Ishikawa (cell line): Measurements from ENCODE around the gene SH3RF3.

Experiments
- TF ChIP-seq, protein P1 (sequence below): IDR thresholded peaks from 2 replicates; pipeline ENCODE4 v1.6.1; 2012
- TF ChIP-seq, protein P2 (sequence below): IDR thresholded peaks from 2 replicates; pipeline ENCODE4 v1.6.1; 2012; ENCODE audit warnings: low read depth, mild to moderate bottlenecking

GRCh38 chr2:109109342-109109741, 19.7 kb upstream of the SH3RF3 start:
- TF ChIP-seq, protein P1, sequence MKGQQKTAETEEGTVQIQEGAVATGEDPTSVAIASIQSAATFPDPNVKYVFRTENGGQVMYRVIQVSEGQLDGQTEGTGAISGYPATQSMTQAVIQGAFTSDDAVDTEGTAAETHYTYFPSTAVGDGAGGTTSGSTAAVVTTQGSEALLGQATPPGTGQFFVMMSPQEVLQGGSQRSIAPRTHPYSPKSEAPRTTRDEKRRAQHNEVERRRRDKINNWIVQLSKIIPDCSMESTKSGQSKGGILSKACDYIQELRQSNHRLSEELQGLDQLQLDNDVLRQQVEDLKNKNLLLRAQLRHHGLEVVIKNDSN = no peak
- TF ChIP-seq, protein P2, sequence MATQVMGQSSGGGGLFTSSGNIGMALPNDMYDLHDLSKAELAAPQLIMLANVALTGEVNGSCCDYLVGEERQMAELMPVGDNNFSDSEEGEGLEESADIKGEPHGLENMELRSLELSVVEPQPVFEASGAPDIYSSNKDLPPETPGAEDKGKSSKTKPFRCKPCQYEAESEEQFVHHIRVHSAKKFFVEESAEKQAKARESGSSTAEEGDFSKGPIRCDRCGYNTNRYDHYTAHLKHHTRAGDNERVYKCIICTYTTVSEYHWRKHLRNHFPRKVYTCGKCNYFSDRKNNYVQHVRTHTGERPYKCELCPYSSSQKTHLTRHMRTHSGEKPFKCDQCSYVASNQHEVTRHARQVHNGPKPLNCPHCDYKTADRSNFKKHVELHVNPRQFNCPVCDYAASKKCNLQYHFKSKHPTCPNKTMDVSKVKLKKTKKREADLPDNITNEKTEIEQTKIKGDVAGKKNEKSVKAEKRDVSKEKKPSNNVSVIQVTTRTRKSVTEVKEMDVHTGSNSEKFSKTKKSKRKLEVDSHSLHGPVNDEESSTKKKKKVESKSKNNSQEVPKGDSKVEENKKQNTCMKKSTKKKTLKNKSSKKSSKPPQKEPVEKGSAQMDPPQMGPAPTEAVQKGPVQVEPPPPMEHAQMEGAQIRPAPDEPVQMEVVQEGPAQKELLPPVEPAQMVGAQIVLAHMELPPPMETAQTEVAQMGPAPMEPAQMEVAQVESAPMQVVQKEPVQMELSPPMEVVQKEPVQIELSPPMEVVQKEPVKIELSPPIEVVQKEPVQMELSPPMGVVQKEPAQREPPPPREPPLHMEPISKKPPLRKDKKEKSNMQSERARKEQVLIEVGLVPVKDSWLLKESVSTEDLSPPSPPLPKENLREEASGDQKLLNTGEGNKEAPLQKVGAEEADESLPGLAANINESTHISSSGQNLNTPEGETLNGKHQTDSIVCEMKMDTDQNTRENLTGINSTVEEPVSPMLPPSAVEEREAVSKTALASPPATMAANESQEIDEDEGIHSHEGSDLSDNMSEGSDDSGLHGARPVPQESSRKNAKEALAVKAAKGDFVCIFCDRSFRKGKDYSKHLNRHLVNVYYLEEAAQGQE = no peak
